ENCODE measurements around the gene CSAD. TPM values are rescaled to one million over a fixed set of nuclear protein-coding genes. Genes with fewer than 3 reads are reported as not detected.

CSAD gene
- total RNA-seq, 1 experiment from 2014 or later, result 32.3 TPM

DNA sequence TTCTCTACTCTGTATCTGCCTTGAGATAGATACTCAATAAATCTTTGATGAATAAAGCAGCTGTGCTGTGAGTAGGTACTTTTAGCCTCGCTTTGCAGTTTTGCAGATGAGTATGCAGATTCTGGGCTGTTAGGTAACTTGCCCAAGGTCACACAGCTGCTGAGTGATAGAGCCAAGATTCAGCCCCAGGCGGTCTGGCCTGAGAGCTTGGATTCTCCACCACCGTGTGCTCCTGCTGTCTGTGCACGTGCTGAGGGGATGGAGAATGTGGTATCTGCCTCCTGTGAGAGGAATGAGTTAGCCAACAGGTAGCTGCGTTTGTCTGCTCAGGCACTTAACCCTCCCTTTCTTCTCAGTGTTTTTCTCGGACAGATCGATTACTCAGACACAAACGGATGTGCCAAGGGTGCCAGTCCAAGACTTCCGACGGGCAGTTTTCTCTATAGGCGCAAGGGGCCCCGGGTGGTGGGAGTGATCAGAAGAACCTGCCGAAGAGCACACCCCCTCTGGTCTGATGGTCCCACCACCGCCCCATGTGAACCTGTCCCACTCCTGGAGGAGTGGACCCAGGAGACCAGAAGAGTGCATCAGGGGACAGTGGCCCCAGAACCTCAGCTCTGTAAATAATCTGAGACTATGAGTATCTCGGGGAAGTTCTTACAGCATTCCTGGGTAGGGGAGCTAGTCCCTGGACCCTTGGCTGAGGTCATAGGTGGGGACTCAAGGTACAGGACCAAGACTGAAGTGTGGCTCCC is 6.6 kb upstream of the CSAD start:
- no peak for DNase-seq (ENCODE audit: low spot score)
- no peaks in the 10 kb centered on the region for H3K27me3 ChIP-seq (replicated peaks; ENCODE audit: insufficient read depth, low read depth, low read length, poor library complexity)
- CTCF ChIA-PET, result interaction anchor here (0.9 kb wide), 1 partner anchor 121 kb away, joined by 3 read pairs; no protein-coding TSS in a partner anchor
- H3K27ac ChIP-seq (ENCODE audit: low read depth, low read length, poor library complexity, severe bottlenecking), result no peak overlapping the region
- BruUV-seq (replicated peaks), result no TSS peak
- H3K4me1 ChIP-seq (ENCODE audit: insufficient read depth, low read length, poor library complexity, severe bottlenecking), result peaks cover 14% of the 10 kb centered on the region
- POLR2A ChIA-PET (ENCODE audit: low non-redundant PET), result interaction anchor here (0.8 to 1.2 kb wide), 2 partner anchors 8 to 1380 kb away, joined by 3 to 4 read pairs; no protein-coding TSS in a partner anchor
- intact Hi-C loops (cut with micrococcal nuclease; ENCODE audit: unreplicated experiment), result no loop called here
- H3K36me3 ChIP-seq (ENCODE audit: insufficient read depth, low read length, poor library complexity, severe bottlenecking), result peaks cover 57% of the 10 kb centered on the region
- TF ChIP-seq EZH2 (IDR thresholded peaks at IDR 0.05; ENCODE audit: borderline replicate concordance, low read depth, low read length, poor library complexity, severe bottlenecking), result no peak
- H3K4me3 ChIP-seq (ENCODE audit: low read depth, low read length, poor library complexity, severe bottlenecking), result no peak overlapping the region
- no peaks in the 10 kb centered on the region for H3K9me3 ChIP-seq (ENCODE audit: low read depth, low read length, poor library complexity, severe bottlenecking)

DNA sequence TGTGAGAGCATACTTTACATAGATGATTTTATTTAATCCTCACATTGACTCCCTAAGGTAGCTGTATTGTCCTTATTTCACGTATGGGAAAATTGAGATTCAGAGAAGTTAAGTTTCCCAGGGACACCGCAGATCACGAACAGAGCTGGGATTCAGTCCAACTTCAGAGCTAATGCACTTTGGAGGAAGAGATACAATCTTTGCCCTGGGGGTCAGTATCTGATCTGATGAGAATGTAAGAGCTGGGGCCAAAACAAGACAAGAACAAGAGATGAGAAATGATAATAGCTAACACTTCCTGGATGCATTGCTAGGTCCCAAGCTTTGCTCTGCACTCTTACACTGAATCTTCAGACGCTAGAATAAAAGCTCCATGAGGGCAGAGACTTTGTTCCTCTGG is 6.0 kb upstream of the CSAD start:
- no peaks in the 10 kb centered on the region for H3K27me3 ChIP-seq (replicated peaks; ENCODE audit: insufficient read depth, low read depth, low read length, poor library complexity)
- no peak for DNase-seq (ENCODE audit: low spot score)
- ChIA-PET POLR2A (ENCODE audit: low non-redundant PET) (interaction anchor here (0.8 to 1.2 kb wide), 2 partner anchors 8 to 1380 kb away, joined by 3 to 4 read pairs; no protein-coding TSS in a partner anchor), CTCF (interaction anchor here (0.6 kb wide), 1 partner anchor 11 kb away, joined by 8 read pairs; no protein-coding TSS in a partner anchor)
- no peak overlapping the region for H3K4me3 ChIP-seq (ENCODE audit: low read depth, low read length, poor library complexity, severe bottlenecking)
- no peaks in the 10 kb centered on the region for H3K9me3 ChIP-seq (ENCODE audit: low read depth, low read length, poor library complexity, severe bottlenecking)
- peaks cover 63% of the 10 kb centered on the region for H3K36me3 ChIP-seq (ENCODE audit: insufficient read depth, low read length, poor library complexity, severe bottlenecking)
- peaks cover 20% of the 10 kb centered on the region for H3K4me1 ChIP-seq (ENCODE audit: insufficient read depth, low read length, poor library complexity, severe bottlenecking)
- no peak overlapping the region for H3K27ac ChIP-seq (ENCODE audit: low read depth, low read length, poor library complexity, severe bottlenecking)
- TF ChIP-seq EZH2 (IDR thresholded peaks at IDR 0.05; ENCODE audit: borderline replicate concordance, low read depth, low read length, poor library complexity, severe bottlenecking), result no peak
- TF ChIP-seq, protein P1, sequence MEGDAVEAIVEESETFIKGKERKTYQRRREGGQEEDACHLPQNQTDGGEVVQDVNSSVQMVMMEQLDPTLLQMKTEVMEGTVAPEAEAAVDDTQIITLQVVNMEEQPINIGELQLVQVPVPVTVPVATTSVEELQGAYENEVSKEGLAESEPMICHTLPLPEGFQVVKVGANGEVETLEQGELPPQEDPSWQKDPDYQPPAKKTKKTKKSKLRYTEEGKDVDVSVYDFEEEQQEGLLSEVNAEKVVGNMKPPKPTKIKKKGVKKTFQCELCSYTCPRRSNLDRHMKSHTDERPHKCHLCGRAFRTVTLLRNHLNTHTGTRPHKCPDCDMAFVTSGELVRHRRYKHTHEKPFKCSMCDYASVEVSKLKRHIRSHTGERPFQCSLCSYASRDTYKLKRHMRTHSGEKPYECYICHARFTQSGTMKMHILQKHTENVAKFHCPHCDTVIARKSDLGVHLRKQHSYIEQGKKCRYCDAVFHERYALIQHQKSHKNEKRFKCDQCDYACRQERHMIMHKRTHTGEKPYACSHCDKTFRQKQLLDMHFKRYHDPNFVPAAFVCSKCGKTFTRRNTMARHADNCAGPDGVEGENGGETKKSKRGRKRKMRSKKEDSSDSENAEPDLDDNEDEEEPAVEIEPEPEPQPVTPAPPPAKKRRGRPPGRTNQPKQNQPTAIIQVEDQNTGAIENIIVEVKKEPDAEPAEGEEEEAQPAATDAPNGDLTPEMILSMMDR (conservative IDR thresholded peaks at IDR 0.05; ENCODE audit: low read depth, low read length), result no peak
- intact Hi-C loops (cut with micrococcal nuclease; ENCODE audit: unreplicated experiment), result no loop called here
- BruUV-seq (replicated peaks), result no TSS peak

DNA sequence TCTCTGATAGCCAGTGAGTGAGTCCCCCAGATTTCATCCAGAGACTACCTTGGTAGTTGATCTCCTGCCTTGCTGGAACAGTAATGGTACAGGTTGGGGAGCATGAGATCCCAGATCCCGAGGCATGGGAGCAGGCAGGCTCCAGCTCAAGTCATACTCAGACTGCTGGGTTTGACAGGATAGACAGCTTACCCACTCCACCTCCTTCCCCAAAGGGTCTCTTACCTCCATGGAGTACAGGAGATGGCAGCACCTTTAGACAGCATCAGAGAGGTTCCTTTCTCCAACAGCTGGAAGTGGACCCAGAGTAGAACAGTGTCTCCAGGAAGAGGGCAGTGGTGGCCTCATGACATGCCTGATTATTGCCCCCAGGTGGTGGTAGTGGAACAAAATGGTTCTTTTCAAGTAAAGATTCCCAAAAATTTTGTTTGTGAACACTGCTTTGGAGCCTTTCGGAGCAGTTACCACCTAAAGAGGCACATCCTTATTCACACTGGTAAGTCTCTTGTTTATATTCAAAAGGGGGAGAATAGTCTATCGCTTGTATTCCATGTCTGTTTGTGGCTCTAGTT is 4.9 kb upstream of the CSAD start:
- Histone ChIP-seq H3K27me3 (replicated peaks; ENCODE audit: insufficient read depth, low read depth, low read length, poor library complexity) (no peaks in the 10 kb centered on the region), H3K9me3 (ENCODE audit: low read depth, low read length, poor library complexity, severe bottlenecking) (no peaks in the 10 kb centered on the region), H3K4me1 (ENCODE audit: insufficient read depth, low read length, poor library complexity, severe bottlenecking) (peaks cover 24% of the 10 kb centered on the region), H3K36me3 (ENCODE audit: insufficient read depth, low read length, poor library complexity, severe bottlenecking) (peaks cover 66% of the 10 kb centered on the region), H3K4me3 (ENCODE audit: low read depth, low read length, poor library complexity, severe bottlenecking) (no peak overlapping the region), H3K27ac (ENCODE audit: low read depth, low read length, poor library complexity, severe bottlenecking) (no peak overlapping the region)
- BruUV-seq (replicated peaks), result no TSS peak
- no peak for DNase-seq (ENCODE audit: low spot score)
- ChIA-PET CTCF (no interaction called here), POLR2A (ENCODE audit: low non-redundant PET) (interaction anchor here (0.5 kb wide), 1 partner anchor 101 kb away, joined by 6 read pairs; no protein-coding TSS in a partner anchor)
- TF ChIP-seq EZH2 (IDR thresholded peaks at IDR 0.05; ENCODE audit: borderline replicate concordance, low read depth, low read length, poor library complexity, severe bottlenecking), result no peak
- TF ChIP-seq, protein P1 (conservative IDR thresholded peaks at IDR 0.05; ENCODE audit: low read depth, low read length), result no peak
- intact Hi-C loops (cut with micrococcal nuclease; ENCODE audit: unreplicated experiment), result no loop called here
